ENCODE data around the gene SPATS2L.

GRCh38 chr2:200415455-200415854 lies 109.0 kb downstream of the SPATS2L start:
- TF ChIP-seq POLR2AphosphoS5 (IDR thresholded peaks at IDR 0.05; ENCODE audit: low read depth, low read length) (no peak), TAF1 (IDR thresholded peaks at IDR 0.05; ENCODE audit: borderline replicate concordance, low read depth, low read length) (no peak), POLR2A (IDR thresholded peaks at IDR 0.05; ENCODE audit: low read depth, low read length) (no peak)

All from GM12892 (cell line).